GM04503 (cell line): ENCODE results near the gene PLEKHA6.

Experiments used
- DNase-seq: peaks from one replicate; pipeline ENCODE4 v3.0.0-alpha.2; 2012; ENCODE audit warnings: low read depth

Gene PLEKHA6

DNA sequence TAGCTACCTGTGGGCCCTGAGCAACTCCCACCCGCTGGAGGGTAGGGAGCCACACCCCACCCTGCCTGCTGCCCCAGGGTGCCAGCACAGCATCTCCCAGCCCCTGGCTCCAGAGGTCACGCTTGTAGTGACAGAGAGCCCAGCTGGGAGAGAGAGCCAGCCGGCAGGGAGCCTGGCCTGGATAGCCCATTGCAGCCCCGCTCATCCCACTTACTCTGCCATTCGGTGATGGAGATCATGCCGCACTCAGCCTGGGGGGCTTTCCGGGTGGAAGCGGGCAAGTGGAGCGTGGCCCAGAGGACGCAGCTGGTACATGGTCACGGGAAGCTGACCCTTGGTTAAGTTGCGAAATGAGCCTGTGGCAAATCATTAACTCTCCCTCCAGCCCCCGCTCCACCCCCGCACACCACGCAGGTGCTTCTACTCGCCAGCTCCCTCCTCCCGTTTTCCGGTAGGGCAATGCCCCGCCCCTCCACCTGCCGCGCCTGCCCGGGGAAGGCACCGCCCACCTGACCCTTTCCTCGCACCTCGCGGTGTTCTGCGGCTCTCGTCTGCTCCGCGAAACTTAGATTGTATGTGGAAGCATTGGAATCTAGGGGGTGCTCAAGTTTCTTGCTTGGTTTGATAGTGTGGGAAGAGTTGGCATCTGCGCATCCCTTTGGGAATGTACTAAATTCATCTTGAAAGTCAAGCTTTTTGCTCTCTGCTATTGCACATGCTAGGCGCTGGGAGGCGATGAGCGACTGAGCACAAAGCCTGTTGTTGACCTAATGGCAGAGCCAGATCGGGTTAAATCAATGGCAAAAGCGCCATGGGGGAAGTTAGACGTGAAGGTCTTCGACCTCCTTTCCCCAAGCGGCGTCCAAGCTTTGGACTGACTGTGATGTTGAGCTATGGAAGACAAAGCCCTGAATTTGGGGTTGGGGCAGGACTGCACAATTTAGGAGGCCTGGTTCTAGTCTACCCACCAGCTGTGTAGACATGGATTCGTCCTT, 145.8 kb downstream of the PLEKHA6 start, which contains the start of gene GOLT1A:
Gene GOLT1A (minus strand): TSS at position 321 of the 995 bp plus-strand sequence. CDS start 82 bp downstream, at position 239.
- DNase-seq, result peak; percentile 39

DNA sequence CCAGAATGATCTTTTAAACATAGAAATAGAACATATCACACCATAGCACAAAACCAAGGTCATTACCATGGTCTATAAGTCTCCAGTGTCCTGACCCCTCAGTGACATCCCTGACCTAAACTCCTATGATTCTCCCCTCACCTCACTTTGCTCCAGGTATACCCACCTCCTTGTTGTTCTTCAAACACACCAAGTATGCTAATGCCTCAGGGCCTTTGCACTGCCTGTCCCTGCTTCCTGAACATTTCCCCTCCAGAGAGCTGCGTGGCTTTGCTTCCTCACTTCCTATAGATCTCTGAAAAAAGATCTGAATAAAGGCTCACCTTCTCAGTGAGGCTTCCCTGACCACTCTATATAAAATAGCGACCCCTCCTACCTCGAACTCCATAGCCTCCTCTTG, 147.0 kb downstream of the PLEKHA6 start:
- no peak for DNase-seq

DNA sequence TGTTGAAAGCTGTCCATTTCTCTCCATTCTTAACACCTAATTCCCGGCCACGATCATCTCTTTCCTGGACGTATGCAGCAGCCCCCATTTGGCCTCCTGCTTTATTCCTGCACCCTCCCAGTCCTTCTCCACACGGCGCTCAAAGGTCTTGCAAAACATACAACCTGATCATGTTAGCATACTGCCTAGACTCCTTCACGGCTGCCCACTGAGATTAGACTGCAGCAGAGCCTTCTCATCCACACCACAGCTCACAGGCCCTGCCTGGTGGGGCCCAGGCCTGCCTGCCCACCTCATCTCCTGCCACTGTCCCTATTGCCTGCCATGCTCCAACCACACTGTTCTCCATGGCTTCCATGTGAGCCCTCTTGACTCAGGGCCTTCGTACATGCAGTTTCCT, 148.7 kb downstream of the PLEKHA6 start:
- no peak for DNase-seq

DNA sequence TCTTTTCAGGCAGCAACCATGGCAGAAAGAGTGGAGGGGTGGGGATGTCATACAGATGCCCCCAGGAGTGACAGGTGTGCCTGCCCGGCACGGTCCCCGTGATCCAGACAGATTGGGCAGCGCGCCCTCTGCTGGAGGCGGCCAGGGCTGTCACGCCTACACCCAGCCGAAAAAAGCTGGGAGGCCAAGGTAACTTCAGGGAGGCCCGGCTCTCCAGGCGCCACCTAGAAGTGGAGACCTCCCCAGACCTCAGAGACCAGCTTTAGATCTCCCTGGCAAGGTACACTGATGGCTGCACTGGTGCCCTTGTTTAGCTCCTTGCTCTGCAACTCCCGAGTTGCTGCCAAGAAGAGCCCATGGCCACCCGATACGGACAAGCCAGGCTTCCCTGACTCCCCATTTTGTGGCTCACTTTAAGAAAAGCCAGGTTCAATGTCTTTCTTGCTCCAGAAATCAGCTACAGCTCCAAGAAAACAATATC, 152.6 kb downstream of the PLEKHA6 start:
- no peak for DNase-seq

DNA sequence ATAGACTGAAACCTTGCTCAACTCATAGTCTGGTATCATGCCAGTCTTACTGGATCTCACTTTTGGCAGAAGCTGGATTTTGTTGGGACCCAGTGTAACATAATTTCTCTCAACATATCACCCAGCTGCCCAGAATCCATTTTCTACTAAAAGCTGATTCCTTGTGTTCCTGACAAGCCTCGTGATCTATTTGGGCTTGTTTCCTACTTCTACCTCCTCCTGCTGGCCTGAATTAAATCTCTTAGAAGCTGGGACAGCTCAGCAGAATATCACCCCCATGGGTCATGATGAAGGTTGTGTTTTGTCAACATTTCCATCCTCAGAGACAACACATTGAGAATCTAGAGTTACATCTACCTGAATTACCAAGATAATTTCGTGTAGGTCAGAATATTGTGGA, 153.6 kb downstream of the PLEKHA6 start:
- no peak for DNase-seq

DNA sequence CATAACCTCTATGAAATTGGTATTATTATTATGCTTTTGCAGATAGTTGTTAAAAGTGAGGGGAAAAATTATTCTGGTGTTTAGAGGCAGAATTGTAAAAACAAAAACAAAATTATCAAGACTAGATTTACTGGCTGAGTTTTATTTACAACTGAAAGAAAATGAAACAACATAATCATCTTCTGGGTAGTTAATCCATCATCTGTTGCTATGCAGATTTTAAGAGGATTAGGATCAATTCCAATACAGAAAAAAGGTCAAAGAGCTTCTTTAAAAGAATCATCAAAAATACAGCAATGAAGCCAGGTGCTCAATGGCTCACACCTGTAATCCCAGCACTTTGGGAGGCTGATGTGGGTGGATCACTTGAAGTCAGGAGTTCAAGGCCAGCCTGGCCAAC, 154.2 kb downstream of the PLEKHA6 start:
- no peak for DNase-seq

DNA sequence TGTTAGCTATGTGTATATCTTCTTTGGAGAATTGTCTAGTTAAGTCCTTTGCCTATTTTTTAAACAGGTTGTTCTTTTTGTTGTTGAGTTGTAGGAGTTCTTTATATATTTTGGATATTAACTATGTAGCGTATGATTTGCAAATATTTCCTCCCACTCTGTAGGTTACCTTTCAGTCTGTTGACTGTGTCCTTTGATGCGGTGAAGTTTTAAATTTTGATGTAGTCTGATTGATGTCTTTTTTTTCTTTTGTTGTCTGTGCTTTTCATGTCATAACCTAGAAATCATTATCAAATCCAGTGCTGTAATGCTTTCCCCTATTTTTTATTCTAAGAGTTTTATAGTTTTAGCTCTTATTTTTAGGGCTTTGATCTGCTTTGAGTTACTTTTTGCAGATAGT, 154.8 kb downstream of the PLEKHA6 start:
- DNase-seq, result no peak

DNA sequence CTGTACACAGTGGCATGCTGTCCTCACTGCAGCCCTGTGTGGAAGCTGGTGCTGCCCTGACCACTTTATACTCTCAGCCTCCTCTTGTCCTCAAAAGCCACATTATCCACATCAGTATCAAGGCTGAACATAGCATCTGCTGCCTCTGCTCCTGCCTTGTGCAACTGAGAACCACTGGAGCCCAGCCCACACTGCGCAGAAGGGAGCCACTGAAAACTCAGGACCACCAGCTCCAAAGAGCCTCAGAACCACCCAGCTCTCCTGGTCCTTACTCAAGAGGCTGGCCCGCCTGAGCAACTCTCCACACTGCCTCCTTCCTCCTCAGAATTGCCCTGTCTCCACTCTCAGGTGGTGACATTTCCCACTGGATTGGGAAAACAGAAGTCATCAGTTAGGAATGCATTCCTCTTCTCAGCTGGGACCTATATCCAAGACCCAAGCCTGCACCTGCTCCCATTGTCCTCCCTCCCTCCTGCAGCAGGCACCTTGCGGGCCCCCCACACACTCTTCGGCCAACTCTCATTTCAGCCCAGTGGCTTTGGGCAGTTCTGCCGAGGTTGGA, 156.4 kb downstream of the PLEKHA6 start:
- no peak for DNase-seq

DNA sequence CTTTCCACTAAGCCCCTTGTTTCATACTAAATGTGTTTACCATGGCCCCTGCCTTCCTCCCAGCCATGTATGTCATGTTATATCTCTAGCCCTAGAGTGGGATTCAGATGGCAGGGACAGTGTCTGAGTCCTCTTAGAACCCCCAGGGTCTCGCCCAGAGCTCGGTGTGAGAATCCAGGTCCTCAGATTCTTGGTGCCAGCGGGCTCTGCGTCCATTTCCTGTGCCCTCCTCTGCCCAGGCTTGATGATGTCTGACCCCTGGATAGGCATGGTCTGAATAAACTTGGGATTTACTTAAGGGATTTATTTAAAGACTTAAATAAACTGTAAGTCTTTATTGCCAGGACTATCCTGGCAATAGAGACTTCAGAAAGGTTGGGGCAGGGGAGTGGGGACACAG, 157.2 kb downstream of the PLEKHA6 start:
- DNase-seq, result no peak

DNA sequence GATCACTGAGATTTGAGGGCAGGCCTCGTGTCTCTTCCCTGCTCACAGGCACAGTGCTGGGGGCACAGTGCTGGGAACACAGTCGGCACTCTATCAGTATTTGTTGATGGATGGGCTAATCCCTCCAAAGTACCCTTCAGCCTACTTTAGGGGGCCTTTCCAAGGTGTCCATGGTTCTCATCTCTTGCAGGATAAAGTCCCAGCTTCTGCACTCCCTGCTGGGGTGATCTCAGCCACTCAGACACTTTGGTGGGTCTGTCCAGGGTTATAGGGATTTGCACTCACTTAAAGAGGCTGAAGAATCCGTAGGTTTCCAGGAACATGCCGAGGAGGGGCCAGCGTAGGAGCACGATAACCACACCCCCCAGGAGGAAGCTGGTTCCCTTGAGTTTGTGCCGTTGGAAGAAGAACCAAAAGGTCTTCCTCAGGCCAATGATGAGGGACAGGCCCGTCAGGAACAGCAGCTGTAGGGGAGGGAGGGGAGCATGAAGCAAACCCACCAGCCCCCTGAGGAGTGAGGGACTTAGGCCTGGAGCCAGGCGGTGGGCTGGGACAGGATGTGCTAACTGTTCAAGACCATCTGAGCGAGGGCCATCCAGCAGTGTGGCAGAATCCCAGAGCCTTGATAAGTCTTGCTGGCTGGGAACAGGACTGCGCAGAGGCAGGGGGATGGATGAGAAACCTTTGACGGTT, 158.2 kb downstream of the PLEKHA6 start:
- no peak for DNase-seq

DNA sequence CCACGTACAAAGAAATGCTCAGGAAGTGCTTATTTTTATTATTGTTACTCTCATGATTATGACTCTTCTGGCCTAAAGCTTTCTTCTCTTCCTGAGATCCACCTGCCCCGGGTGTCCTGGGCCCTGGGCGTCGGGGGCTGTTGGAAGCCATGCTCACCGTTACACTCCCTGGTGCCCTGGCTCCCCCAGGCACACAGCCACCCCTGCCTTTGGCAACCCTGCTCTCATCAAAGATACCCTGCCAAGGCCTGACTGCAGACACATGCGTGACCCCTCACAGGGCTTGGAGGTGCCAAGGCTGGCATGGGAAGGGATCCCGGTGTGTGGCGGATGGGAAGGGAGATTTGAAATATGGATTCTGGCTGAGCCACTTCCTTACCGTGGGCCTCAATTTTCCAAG, 160.2 kb downstream of the PLEKHA6 start:
- no peak for DNase-seq

DNA sequence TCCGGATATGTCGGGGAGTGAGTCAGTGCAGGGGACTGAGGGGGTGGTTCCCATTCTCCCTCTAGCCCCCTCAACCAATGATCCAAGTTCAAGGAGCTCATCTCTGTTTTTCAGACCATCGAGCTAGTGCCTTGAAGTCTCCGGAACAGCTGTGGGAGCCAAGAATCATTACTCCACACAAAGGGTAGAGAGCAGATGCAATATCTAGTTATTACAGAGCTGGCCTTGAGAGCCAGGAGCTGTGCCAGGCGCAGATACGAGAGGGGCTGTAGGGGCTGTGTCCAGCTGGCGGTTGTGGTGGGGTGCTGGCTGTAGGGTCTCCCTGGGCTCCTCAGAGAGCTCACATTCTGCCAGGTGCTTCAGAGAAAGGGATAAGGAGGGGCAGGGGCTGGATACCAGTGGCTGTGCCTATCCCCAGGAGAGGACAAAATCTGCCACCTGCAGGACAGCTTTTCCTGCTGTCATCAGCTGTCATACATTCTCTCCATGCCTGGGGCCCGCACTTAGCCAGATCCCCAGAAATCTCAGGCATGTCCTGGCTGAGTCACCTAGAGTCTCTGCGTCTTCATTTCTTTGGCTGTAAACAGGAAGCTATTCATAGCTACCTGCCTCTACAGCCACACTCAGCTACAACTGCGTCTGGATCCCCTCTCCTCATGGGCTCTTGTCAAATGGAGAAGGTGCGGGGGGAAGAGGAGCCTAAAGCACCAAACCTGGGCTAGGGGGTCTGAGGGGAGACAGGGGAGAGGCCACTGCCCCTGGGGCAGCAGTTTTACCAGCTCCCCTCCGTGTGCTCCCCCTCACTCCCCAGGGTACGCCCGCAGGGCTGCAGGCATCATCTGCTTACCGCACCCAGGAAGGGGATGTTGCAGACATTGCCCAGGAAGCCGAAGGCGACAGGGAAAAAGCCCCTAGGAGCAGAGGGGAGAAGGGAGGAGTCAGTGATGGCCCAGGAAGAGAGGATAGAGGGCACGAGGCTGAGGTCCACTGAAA, 161.1 kb downstream of the PLEKHA6 start:
- DNase-seq, result peak; percentile 34

DNA sequence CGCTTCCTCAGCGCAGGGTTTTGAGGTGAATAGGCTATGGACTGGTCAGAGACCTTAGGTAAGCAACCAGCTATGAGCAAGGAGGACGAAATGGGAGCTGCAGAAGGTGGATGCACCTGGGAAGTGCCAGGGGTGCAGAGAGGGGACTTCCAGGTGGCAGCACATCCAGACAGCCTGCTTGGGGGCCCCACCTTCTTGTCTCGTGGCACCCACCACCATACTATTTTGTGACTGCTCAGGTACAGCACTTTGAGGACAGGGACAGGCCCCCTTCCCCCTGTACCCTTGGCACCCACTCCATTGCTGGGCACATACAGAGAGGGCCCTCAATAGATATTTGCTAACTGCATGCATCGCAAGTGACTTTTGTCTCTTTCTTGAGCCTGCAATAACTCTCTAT, 162.7 kb downstream of the PLEKHA6 start:
- no peak for DNase-seq

DNA sequence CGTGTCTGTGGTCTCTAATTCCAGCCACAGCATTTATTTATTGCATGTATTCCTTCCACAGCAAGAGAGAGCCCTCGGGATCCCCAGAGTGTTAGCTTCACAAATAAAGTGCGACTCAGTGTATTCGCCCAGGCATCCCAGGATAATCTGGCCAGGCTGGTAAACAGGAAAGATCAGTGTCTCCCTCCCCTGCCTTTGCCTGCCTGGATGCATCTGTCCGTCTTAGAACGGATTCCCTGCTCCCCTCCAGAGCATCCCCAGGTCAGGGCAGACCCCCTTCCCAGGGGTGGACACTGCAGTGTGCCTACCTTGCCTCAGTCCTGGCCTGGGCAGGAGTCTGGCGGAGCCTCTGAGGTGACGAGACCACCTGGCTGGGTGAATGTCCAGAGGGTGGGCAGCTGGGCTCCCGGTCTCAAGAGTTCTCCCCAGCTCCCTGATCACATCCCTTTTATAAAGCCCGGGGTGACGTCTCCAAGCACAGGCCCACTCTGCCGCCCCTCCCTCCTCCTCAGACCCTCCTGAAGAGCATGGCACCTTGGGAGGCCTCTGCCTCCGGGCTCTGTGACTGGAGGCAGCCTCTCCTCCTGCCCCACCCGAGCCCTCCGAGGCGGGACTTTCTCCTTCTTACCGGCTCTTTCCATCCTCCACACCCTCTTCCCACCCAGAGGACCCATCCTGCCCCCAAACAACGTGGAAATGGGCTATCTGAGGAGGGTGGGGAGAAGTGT, 163.5 kb downstream of the PLEKHA6 start, which contains the start of gene KISS1:
Gene KISS1 (minus strand): TSS at position 424 of the 728 bp plus-strand sequence. CDS start 3,615 bp downstream, outside the sequence.
- DNase-seq, result no peak

DNA sequence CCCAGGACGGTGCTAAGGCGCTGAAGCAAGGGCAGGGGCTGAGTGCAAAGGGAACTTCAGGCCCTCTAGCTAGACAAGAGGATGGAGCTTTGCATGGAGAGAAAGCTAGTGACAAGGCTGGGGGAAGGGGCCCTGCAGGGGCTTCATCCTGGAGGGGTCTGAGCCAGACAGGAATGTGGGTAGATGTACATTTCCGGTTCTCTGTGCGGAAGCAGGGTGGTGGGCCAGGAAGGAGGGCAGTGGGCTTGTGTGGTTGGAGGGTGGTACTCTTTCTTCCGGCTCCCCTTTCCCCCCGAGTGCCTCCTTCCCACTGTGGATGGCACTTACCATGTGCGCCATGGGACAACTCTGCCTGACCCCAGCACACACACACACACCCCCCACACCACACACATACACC, 165.0 kb downstream of the PLEKHA6 start:
- DNase-seq, result no peak

DNA sequence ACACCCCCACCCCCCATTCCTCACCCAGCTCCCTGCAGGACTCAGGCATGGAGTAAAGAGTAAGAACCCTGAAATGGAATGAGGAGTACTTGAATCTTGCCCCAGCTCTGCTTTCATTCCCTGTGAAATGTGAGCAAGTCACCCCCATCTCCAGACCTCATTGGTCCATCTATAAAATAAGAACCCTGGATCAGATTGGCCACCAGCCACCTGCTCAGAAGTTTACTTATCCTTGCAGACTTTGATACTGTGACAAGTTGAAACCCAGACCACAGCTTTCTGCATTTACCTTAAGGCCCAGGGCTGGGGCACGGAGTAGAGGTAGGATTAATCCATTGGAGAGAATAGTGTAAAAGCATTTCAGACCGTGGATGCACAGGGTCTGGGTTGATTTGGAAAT, 165.6 kb downstream of the PLEKHA6 start:
- no peak for DNase-seq

DNA sequence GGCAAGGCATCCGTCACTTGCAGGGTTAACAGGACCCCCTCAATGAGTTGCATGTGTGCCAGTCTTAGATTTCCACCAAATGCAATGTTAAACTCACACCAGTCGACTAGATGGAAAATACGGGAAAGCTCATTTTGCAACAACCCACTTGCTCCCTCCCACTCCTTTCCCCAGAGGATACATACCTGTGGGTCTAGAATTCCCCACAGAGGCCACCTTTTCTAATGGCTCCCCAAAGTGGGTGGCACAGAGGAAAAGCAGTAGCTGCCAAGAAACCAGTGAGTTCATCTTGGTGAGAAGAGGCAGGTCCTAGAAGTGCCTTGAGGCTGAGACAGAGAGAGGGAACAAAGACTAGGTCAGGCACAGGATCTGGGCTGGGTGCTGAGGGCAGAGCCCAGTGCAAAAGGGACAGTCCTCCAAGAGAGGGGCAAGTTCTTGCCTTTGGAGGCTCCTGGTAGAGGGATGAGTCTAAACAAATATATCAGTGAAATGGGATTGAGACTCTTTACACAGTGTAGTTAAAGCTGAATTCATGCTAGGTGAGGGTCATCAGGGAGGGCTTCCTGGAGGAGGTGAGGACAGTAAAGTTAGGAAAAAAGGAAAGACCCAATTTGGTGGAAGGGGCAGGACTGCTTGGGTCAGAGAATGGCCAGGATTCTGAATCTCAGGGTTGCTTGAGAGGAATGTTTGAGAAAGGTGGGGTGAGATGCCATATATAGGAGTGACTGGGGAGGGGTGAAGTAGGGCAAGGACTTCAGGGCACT, 167.0 kb downstream of the PLEKHA6 start:
- DNase-seq, result no peak

DNA sequence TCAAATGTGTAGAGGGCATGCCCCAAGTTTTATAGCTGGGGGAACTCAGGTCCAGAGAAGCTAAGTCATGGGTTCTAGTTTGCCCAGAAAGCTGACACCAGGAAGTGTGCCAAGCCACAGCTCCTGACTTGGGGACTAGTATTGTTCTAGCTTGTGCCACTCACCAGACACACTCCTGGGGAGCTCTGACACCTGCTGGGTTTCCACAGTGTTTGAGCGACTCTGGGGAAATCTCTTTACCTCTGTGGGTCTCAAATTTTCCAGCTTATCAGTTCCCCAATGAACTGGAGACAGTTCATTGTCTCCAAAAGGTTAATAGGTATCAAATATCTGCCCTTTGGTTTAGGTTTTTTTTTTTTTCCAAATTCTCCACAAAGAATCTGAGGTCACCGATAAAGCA, 167.7 kb downstream of the PLEKHA6 start:
- DNase-seq, result no peak

DNA sequence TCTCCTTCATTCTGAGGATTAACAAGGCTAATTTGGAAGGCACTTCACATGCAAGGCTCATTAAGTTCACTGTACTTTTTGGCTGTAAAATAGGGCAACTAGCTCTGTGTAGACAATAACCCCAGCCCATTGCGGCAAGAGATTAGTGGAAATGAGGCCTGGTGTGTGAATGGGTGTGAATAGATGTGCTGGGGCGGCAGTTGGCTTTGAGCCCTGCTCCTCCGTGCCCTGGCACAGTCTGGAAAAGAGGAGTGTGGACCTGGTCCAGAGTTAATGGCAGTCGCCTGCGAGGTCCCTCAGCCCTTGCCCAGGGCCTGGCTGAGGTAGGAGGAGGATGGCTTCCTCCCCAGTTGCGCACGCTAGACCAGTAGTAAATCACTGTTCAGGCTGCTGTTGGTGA, 168.3 kb downstream of the PLEKHA6 start:
- no peak for DNase-seq
